HepG2 (cell line): Measurements from ENCODE around the gene LPAR1. TPM values are rescaled to one million over a fixed set of nuclear protein-coding genes. Genes with fewer than 3 reads are reported as not detected.

Experiments
- ATAC-seq: fragments of 200-7000 bp; cut with Tn5 transposase; 3 replicates; pipeline ENCODE4 v1.9.1; 2020; ENCODE audit warnings: mild to moderate bottlenecking, moderate library complexity
- BruUV-seq: library from RNA; stranded (reverse); fragments of 400-500 nt; replicated peaks from 2 replicates; lab custom pipeline; 2021; lab: Mats Ljungman, UMichigan
- CTCF ChIA-PET: fragments of 300-600 bp; formaldehyde crosslinking; extraction: SDS; loops from one replicate; lab custom pipeline; 2021; ENCODE audit warnings: low total read pairs, inconsistent platforms, low intra/inter-chr PET ratio; lab: Yijun Ruan, JAX
- POLR2A ChIA-PET: fragments of 350-600 bp; sonication (Branson Sonifier 250); formaldehyde crosslinking; loops from one replicate; lab custom pipeline; 2020; ENCODE audit warnings: antibody characterized with exemption, inconsistent platforms; lab: Yijun Ruan, JAX
- DNase-seq: peaks from one replicate; pipeline ENCODE4 v3.0.0-alpha.2; 2015; ENCODE audit warnings: low spot score
- FAIRE-seq: peaks from 3 replicates; lab custom pipeline; 2011; peaks lifted over from hg19 to GRCh38; lab: Jason Lieb, UNC
- H2AFZ ChIP-seq: one replicate; pipeline ENCODE4 v1.6.1; 2011; ENCODE audit warnings: low read length, inconsistent platforms
- H3K27ac ChIP-seq: fragments of 300-600 bp; 3 replicates; pipeline ENCODE4 v1.8.0; 2011; ENCODE audit warnings: mixed run types, mild to moderate bottlenecking, mixed read lengths, low read length, inconsistent platforms; ENCODE audit not compliant: insufficient read depth; ENCODE audit errors: extremely low read length
- H3K27me3 ChIP-seq, 2 experiments: fragments of 200-600 bp in 1 of 2; 2 replicates in 1 of 2; 3 replicates in 1 of 2; pipeline versions ENCODE4 v1.6.0 to v1.8.0; 2011; ENCODE audit warnings: low read length in 2 of 2, mild to moderate bottlenecking in 2 of 2, moderate library complexity in 2 of 2, inconsistent platforms in 1 of 2; ENCODE audit not compliant: insufficient read depth in 2 of 2, control insufficient read depth in 1 of 2
- H3K36me3 ChIP-seq, 2 experiments: fragments of 200-600 bp in 1 of 2; replicated peaks in 1 of 2; 2 replicates in 1 of 2; 3 replicates in 1 of 2; pipeline versions ENCODE4 v1.5.1 to v1.8.0; 2011; ENCODE audit warnings: low read length in 2 of 2, inconsistent platforms in 1 of 2; ENCODE audit not compliant: insufficient read depth in 2 of 2, control insufficient read depth in 1 of 2
- H3K4me1 ChIP-seq: 2 replicates; pipeline ENCODE4 v1.5.1; 2012; ENCODE audit warnings: low read length, inconsistent platforms; ENCODE audit not compliant: insufficient read depth
- H3K4me2 ChIP-seq: 2 replicates; pipeline ENCODE4 v1.6.0; 2011; ENCODE audit warnings: low read depth, low read length, inconsistent platforms
- H3K4me3 ChIP-seq, 3 experiments: fragments of 200-600 bp in 1 of 3; sonication (generic), shearing (Covaris generic) in 1 of 3; replicated peaks in 1 of 3; 2 replicates each; pipeline ENCODE4 v1.5.1; 2011 to 2016; ENCODE audit warnings: low read length in 3 of 3, inconsistent platforms in 2 of 3, low read depth in 2 of 3, mild to moderate bottlenecking in 2 of 3, control low read depth in 1 of 3, mixed read lengths in 1 of 3; ENCODE audit not compliant: insufficient read depth in 1 of 3
- H3K79me2 ChIP-seq: one replicate; pipeline ENCODE4 v1.6.1; 2011; ENCODE audit warnings: low read length, inconsistent platforms; ENCODE audit not compliant: insufficient read depth
- H3K9ac ChIP-seq: 2 replicates; pipeline ENCODE4 v1.6.0; 2011; ENCODE audit warnings: mild to moderate bottlenecking, low read depth, low read length, inconsistent platforms; ENCODE audit not compliant: insufficient read depth
- H3K9me3 ChIP-seq: 2 replicates; pipeline ENCODE4 v1.5.1; 2012; ENCODE audit warnings: mild to moderate bottlenecking, low read length
- H4K20me1 ChIP-seq: 2 replicates; pipeline ENCODE4 v1.6.0; 2011; ENCODE audit warnings: inconsistent platforms, mild to moderate bottlenecking, low read length, moderate library complexity; ENCODE audit not compliant: insufficient read depth
- HOMEZ ChIP-seq: IDR thresholded peaks from 2 replicates; pipeline ENCODE4 v1.6.1; 2016; ENCODE audit warnings: low read depth
- MAZ ChIP-seq, 2 experiments: sonication (generic) in 1 of 2; formaldehyde crosslinking in 1 of 2; IDR thresholded peaks; 2 replicates each; pipeline versions ENCODE4 v1.5.0 to v1.6.1; 2012 to 2020; ENCODE audit warnings: low read depth in 2 of 2, mild to moderate bottlenecking in 2 of 2, borderline replicate concordance in 1 of 2, improper control_type of control experiment in 1 of 2, low read length in 1 of 2, missing genetic modification reagents in 1 of 2, moderate library complexity in 1 of 2
- WIZ ChIP-seq: sonication (generic); formaldehyde crosslinking; IDR thresholded peaks from 2 replicates; pipeline ENCODE4 v1.5.1; 2020; ENCODE audit warnings: mild to moderate bottlenecking, missing genetic modification reagents
- WGBS: methylation state at CpG from one replicate; pipeline ENCODE4 v1.1.6; 2017; ENCODE audit warnings: low lambda C conversion rate; 5-methylcytosine and 5-hydroxymethylcytosine counted together
- in situ Hi-C: cut with HindIII; loops from 2 replicates; pipeline ENCODE4 v1.10.0; 2017; ENCODE audit warnings: low pct_unique_long_range_greater_than_20kb; ENCODE audit not compliant: extremely low pct_ligation_motif_present
- intact Hi-C: fragments of 100-400 bp; cut with micrococcal nuclease; formaldehyde crosslinking; loops from one replicate; pipeline ENCODE4 v1.10.0; 2022; ENCODE audit not compliant: unreplicated experiment
- polyA plus RNA-seq, 8 experiments: library from polyadenylated mRNA; depleted of rRNA in 3 of 8; stranded (reverse) in 7 of 8; unstranded in 1 of 8; fragments of >200 nt; fragmentation: Illumina TruSeq in 4 of 8; extraction: Trizol in 4 of 8; gene quantifications; 2 replicates each; pipeline versions ENCODE4 v1.2.1 to v1.2.3, GENCODE V29; 2011 to 2016; ENCODE audit warnings: low read depth in 4 of 8, missing spikeins in 1 of 8, mixed read lengths in 1 of 8; ENCODE audit not compliant: insufficient read depth in 1 of 8
- total RNA-seq, 5 experiments: library from RNA; depleted of rRNA; stranded (reverse); fragments of >200 nt; fragmentation: Illumina TruSeq; extraction: Trizol; gene quantifications; 2 replicates each; pipeline ENCODE4 v1.2.3, GENCODE V29; 2016; ENCODE audit warnings: low read depth in 1 of 5
- TF ChIP-seq, protein P1 (sequence below): sonication (generic); formaldehyde crosslinking; IDR thresholded peaks from 2 replicates; pipeline ENCODE4 v1.4.0; 2020; ENCODE audit warnings: missing genetic modification reagents
- TF ChIP-seq, protein P2 (sequence below), 2 experiments: sonication (generic) in 1 of 2; formaldehyde crosslinking in 1 of 2; IDR thresholded peaks; 2 replicates each; pipeline versions ENCODE4 v1.4.0 to v1.6.1; 2018 to 2020; ENCODE audit warnings: missing genetic modification reagents in 2 of 2, borderline replicate concordance in 1 of 2, low read depth in 1 of 2, mild to moderate bottlenecking in 1 of 2, missing biosample characterization in 1 of 2

LPAR1 gene
- total and polyA plus RNA-seq, 2 of the 13 experiments (the other 11 are each of a cell fraction or from before 2014, with no cell fraction given), result not detected

DNA sequence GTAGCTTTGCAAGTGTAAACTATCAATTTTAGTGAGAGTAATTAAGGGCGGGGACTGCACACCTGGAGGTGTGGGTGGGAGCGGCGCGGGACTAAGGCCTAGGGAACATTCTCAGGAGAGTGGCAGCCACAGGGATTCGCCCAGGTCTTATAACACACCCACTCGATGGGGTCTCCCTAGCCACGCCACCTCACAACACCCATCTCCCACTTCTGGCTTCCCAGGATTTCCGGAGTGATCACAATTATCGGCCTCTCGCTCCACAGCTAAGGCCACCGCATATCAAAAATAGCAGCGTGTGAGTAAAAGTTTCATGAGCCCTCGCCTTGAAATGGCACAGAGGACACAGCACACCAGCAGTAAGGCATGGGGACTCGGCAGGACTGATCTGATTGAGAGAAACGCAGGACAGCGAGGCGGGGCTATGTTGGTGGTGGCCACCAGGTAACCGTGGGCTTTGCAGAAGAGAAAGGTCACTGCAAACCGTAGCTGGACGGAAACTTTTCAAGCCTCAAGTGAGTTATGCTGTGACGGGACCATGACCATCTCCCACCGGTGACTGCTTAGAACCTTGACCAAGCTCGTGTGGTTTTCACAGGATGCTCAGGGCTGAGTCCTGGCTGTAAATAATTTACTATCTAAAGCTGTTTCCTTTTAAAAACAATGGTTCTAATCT, 1.1 kb upstream of the LPAR1 start:
- BruUV-seq, result no TSS peak
- FAIRE-seq, result no peak

More for the DNA sequence above, 1.1 kb upstream of the LPAR1 start:
- no peaks in the 10 kb centered on the region for H4K20me1 ChIP-seq
- peak overlapping the region; percentile 23; the same call in 1 of the 2 replicates for H3K4me2 ChIP-seq
- no peaks in the 10 kb centered on the region for H3K9me3 ChIP-seq
- H3K9ac ChIP-seq, result no peak overlapping the region
- H3K36me3 ChIP-seq, result no peaks in the 10 kb centered on the region
- CTCF ChIA-PET, result no interaction called here
- intact Hi-C loops, result loop anchor here (5.0 kb wide), 1 partner anchor 258 kb away; no protein-coding TSS in a partner anchor
- H3K27ac ChIP-seq, result no peak overlapping the region
- H2AFZ ChIP-seq, result no peak overlapping the region
- in situ Hi-C loops, result no loop called here
- no peak overlapping the region for H3K4me3 ChIP-seq
- no peaks in the 10 kb centered on the region for H3K79me2 ChIP-seq
- DNase-seq (no peak), ATAC-seq (peak; percentile 42)
- H3K4me1 ChIP-seq, result peaks cover 22% of the 10 kb centered on the region
- 22% methylated on average over 17 of the region's 23 CpGs for WGBS
- peaks cover 7 to 44% of the 10 kb centered on the region in 2 experiments for H3K27me3 ChIP-seq
- POLR2A ChIA-PET, result no interaction called here
- TF ChIP-seq, protein P1, sequence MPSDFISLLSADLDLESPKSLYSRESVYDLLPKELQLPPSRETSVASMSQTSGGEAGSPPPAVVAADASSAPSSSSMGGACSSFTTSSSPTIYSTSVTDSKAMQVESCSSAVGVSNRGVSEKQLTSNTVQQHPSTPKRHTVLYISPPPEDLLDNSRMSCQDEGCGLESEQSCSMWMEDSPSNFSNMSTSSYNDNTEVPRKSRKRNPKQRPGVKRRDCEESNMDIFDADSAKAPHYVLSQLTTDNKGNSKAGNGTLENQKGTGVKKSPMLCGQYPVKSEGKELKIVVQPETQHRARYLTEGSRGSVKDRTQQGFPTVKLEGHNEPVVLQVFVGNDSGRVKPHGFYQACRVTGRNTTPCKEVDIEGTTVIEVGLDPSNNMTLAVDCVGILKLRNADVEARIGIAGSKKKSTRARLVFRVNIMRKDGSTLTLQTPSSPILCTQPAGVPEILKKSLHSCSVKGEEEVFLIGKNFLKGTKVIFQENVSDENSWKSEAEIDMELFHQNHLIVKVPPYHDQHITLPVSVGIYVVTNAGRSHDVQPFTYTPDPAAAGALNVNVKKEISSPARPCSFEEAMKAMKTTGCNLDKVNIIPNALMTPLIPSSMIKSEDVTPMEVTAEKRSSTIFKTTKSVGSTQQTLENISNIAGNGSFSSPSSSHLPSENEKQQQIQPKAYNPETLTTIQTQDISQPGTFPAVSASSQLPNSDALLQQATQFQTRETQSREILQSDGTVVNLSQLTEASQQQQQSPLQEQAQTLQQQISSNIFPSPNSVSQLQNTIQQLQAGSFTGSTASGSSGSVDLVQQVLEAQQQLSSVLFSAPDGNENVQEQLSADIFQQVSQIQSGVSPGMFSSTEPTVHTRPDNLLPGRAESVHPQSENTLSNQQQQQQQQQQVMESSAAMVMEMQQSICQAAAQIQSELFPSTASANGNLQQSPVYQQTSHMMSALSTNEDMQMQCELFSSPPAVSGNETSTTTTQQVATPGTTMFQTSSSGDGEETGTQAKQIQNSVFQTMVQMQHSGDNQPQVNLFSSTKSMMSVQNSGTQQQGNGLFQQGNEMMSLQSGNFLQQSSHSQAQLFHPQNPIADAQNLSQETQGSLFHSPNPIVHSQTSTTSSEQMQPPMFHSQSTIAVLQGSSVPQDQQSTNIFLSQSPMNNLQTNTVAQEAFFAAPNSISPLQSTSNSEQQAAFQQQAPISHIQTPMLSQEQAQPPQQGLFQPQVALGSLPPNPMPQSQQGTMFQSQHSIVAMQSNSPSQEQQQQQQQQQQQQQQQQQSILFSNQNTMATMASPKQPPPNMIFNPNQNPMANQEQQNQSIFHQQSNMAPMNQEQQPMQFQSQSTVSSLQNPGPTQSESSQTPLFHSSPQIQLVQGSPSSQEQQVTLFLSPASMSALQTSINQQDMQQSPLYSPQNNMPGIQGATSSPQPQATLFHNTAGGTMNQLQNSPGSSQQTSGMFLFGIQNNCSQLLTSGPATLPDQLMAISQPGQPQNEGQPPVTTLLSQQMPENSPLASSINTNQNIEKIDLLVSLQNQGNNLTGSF (CRISPR knock-in tag), result no peak
- TF ChIP-seq, protein P2, sequence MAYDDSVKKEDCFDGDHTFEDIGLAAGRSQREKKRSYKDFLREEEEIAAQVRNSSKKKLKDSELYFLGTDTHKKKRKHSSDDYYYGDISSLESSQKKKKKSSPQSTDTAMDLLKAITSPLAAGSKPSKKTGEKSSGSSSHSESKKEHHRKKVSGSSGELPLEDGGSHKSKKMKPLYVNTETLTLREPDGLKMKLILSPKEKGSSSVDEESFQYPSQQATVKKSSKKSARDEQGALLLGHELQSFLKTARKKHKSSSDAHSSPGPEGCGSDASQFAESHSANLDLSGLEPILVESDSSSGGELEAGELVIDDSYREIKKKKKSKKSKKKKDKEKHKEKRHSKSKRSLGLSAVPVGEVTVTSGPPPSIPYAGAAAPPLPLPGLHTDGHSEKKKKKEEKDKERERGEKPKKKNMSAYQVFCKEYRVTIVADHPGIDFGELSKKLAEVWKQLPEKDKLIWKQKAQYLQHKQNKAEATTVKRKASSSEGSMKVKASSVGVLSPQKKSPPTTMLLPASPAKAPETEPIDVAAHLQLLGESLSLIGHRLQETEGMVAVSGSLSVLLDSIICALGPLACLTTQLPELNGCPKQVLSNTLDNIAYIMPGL (CRISPR knock-in tag; IDR thresholded peaks at IDR 0.05; ENCODE audit: borderline replicate concordance in 1 of 2, low read depth in 1 of 2), result no peak
- TF ChIP-seq WIZ (no peak), MAZ (IDR thresholded peaks at IDR 0.05; ENCODE audit: borderline replicate concordance, low read depth, low read length) (no peak), MAZ (CRISPR knock-in tag; IDR thresholded peaks at IDR 0.05; ENCODE audit: low read depth) (no peak), HOMEZ (CRISPR knock-in tag) (no peak)
